ENCODE data around the gene SLC6A8. TPM values are rescaled to one million over a fixed set of nuclear protein-coding genes. Genes with fewer than 3 reads are reported as not detected.
"Not testable (repeated sequence)": the region's sequence is repeated elsewhere in the genome, so short reads cannot be mapped to it uniquely, and the experiment has no call there.

SLC6A8 gene
- polyA plus RNA-seq, 1 donor, result 56.6 TPM

GRCh38 chrX:153731117-153731844 is 43.6 kb downstream of the SLC6A8 start:
- DNase-seq, result no peak

- DNase-seq, result no peak
These were observed 44.1 kb downstream of the SLC6A8 start for GRCh38 chrX:153731845-153732215.

- no peak for DNase-seq
These were observed 44.7 kb downstream of the SLC6A8 start for GRCh38 chrX:153732401-153732800.

DNA sequence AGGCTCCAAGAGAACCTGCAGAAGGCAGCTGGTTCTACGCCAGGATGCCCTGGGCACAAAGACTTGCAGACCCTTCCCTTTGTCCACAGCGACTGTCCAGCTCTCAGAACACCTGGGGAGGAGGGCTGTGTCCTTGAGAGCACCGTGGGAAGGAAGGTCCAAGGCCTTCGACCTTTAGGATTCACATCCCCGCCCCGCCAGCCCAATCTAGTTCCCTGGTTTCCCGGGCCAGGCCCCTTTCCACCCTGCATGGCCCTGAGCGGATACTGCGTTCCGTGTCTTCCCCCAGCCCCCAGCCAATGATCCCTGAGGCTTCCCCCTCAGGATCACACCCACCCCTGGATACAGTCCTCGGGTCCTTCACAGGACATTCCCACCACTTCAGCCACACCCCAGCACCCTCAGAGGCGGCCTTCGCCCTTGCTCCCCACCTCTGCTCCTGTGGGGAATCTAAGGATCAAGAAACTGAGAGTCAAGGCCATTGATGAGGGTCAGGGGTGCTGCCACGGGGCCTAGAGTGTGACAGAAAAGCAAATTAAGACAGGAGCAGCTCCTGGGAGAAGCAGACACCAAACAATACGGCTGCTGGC is 46.0 kb downstream of the SLC6A8 start:
- DNase-seq, result no peak

- no peak for DNase-seq
These were observed 47.1 kb downstream of the SLC6A8 start for GRCh38 chrX:153734871-153735270.

- DNase-seq, result no peak
These were observed 47.5 kb downstream of the SLC6A8 start for GRCh38 chrX:153735274-153735673.

- DNase-seq, result no peak
These were observed 48.5 kb downstream of the SLC6A8 start for GRCh38 chrX:153736071-153736820.

GRCh38 chrX:153736871-153737441 is 49.2 kb downstream of the SLC6A8 start:
- no peak for DNase-seq

DNA sequence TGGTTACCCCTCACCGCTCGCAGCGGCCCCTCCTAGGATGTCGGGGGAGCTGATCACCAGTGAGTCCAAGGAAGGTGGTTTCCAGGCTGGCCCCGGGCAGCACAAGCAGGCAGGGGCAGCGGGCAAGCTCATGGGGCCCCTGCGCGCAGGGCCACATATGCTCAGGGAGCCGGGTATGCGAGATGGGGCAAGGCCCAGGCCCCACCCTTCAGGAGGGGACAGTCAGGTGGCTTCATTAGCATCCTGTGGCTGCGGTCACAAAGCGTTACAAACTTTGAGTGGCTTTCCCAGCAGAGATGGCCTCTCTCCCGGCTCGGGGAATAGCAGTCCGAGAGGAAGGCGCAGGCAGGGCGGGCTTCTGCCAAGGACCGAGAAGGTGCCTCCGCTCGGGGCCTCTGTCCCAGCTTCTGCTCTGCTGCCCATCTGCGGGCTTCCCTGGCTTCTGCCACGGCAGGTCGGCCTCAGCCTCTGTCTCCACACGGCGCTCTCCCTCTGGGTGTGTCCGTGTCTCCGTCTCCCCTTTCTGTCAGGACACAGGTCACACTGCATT is 50.4 kb downstream of the SLC6A8 start:
- no peak for DNase-seq

DNA sequence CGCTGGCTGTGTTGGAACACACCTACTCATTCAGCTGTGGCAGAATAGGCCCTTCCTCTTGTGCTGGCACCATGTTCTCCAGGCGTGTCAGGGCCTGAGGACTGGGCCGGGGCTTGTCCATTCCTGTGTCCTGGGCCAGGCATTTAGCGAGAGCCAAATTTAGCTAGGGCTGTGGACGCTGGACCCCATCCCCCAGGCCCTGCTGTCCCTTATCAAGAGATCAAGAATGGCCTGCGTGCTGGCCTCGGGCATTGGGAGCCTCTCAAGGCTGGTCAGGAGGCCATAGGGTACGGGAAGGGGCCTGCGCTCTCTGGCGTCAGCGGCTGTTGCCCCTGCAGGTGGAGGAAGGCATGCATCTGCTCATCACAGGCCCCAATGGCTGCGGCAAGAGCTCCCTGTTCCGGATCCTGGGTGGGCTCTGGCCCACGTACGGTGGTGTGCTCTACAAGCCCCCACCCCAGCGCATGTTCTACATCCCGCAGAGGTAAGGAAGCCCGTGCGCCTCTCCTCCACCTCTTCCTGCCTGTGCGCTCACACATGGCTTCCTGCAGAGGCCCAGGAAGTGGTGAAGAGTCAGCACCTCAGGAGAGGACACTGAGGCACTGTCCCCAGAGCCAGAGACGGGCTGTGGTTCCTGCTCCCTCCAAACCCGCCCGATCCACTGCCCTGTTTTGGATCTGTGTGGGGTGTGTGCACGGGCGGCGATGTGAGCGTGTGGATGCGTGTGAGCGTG is 52.2 kb downstream of the SLC6A8 start:
- no peak for DNase-seq

GRCh38 chrX:153740631-153741222 is 53.0 kb downstream of the SLC6A8 start:
- no peak for DNase-seq

DNA sequence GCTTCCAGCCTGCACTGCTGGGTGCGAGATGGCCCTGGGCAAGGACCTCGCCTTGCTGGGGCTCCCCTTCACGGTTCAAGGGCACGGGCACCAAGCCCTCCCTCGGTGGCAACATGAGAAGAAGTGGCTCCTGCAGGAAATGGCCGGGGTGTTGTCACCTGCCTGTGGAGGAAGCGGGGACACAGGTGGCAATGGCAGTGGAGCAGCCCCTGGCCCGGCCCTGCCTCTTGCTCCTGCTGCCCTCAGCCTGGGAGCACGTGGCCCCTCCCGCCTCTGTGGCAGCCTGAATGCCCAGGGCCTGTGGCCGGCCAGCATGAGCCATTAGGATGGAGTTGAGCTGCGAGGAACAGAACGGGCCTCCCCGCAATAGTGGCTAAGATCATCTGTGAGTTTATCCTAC is 53.7 kb downstream of the SLC6A8 start:
- DNase-seq, result no peak

- DNase-seq, result not testable (repeated sequence)
These were observed 54.4 kb downstream of the SLC6A8 start for GRCh38 chrX:153742111-153742510.

- DNase-seq, result not testable (repeated sequence)
These were observed 55.2 kb downstream of the SLC6A8 start for GRCh38 chrX:153742796-153743467.

- DNase-seq, result not testable (repeated sequence)
These were observed 55.9 kb downstream of the SLC6A8 start for GRCh38 chrX:153743468-153744209.

DNA sequence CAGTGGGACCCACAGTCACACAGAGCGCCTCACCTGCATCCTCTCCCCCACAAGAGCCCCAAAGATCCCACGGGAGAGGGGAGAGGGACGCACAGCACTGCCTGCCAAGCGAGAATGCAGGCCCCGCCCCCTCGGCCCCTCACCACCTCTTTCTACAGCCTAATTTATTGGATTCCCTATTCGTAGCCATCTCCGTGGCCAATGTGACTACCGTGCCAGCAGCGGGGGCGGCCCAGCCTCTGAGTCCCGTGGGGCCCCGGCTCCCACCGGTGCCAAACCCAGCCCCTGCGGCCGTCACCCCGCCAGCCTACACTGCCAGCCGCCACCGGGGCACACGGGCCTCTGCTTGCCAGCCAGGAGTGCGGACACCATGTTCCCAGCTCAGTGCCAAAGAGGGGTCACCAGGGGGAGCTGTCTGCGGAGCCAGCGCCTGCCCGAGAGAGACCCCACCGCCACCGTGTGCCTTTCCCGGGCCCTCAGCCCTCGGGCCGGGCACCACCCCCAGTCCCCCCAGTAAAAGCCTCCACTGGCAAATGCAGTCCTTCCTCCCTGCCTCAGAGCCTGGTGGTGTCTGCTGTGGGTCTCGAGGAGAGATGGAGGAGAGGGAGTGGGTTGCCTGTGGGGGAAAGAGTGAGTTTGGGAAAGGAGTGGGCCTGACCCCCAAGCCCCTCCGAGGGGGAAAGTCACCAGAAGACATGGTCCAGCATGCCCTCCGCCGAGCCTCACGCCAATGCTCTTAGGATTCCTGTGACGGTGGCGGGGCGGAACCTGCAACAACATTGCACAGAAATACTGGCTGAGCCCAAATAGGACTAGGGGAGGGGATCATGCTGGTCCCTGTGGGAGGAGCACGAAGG is 56.7 kb downstream of the SLC6A8 start:
- DNase-seq, result no peak

DNA sequence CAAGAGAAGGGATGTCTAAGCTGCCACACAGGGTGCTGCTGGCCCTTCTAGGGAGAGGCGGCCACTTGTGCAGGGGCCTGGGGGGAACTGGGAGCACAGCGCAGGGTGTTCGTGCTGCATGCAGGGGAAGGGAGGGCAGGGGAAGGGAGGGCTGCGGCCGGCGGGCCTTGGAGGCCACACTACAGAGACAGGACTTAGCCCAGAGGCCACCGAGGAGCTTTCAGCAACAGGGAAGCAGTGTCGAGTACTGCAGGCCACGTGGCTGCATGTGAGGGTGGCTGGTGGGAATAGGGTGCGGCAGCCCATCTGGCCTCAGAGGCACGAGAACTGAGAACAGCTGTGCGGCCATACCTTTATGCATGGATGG is 57.3 kb downstream of the SLC6A8 start:
- DNase-seq, result not testable (repeated sequence)

All from left kidney (tissue), 2 donors.